HG02642 (cell line): ENCODE results near the gene FRMPD4.

Experiments
- ATAC-seq: cut with Tn5 transposase; IDR thresholded peaks from one replicate; pipeline ENCODE4 v1.9.1; 2021; ENCODE audit warnings: mild to moderate bottlenecking; ENCODE audit not compliant: unreplicated experiment, poor library complexity

The FRMPD4 gene

GRCh38 chrX:12583543-12583942, 445.3 kb downstream of the FRMPD4 start:
- ATAC-seq = no peak

- ATAC-seq = no peak
Observed at GRCh38 chrX:12595720-12596119, 457.4 kb downstream of the FRMPD4 start.

GRCh38 chrX:12610079-12610478, 471.8 kb downstream of the FRMPD4 start:
- no peak for ATAC-seq

- no peak for ATAC-seq
Observed at GRCh38 chrX:12611471-12611870, 473.2 kb downstream of the FRMPD4 start.

GRCh38 chrX:12614266-12614665, 476.0 kb downstream of the FRMPD4 start:
- ATAC-seq = no peak

- no peak for ATAC-seq
Observed at GRCh38 chrX:12615061-12615460, 476.8 kb downstream of the FRMPD4 start.

- ATAC-seq = no peak
Observed at GRCh38 chrX:12617241-12617640, 479.0 kb downstream of the FRMPD4 start.

GRCh38 chrX:12647230-12647629, 509.0 kb downstream of the FRMPD4 start:
- no peak for ATAC-seq

GRCh38 chrX:12648995-12649394, 510.7 kb downstream of the FRMPD4 start:
- ATAC-seq = no peak

- no peak for ATAC-seq
Observed at GRCh38 chrX:12657433-12657832, 519.2 kb downstream of the FRMPD4 start.

- peak; percentile 56 for ATAC-seq
Observed at GRCh38 chrX:12657881-12658280, 519.6 kb downstream of the FRMPD4 start.

- ATAC-seq = no peak
Observed at GRCh38 chrX:12661464-12661863, 523.2 kb downstream of the FRMPD4 start.

- no peak for ATAC-seq
Observed at GRCh38 chrX:12672367-12673106, 534.3 kb downstream of the FRMPD4 start.

- ATAC-seq = no peak
Observed at GRCh38 chrX:12673487-12673886, 535.2 kb downstream of the FRMPD4 start.

- ATAC-seq = no peak
Observed at GRCh38 chrX:12679522-12679921, 541.2 kb downstream of the FRMPD4 start.

GRCh38 chrX:12681047-12681446, 542.8 kb downstream of the FRMPD4 start:
- no peak for ATAC-seq

GRCh38 chrX:12685541-12685940, 547.3 kb downstream of the FRMPD4 start:
- ATAC-seq = no peak

GRCh38 chrX:12686331-12686730, 548.1 kb downstream of the FRMPD4 start:
- ATAC-seq = no peak

- no peak for ATAC-seq
Observed at GRCh38 chrX:12690646-12691045, 552.4 kb downstream of the FRMPD4 start.

GRCh38 chrX:12693754-12694153, 555.5 kb downstream of the FRMPD4 start:
- ATAC-seq = no peak

GRCh38 chrX:12700745-12701144, 562.5 kb downstream of the FRMPD4 start:
- no peak for ATAC-seq

- peak; percentile 51 for ATAC-seq
Observed at GRCh38 chrX:12701628-12702027, 563.4 kb downstream of the FRMPD4 start.
